BLaER1 treated with 17β-estradiol and CSF1 and Interleukin-3, amounts not matched to agents 10 nM and 100 nM (cell line): ENCODE data around the gene NR1D2.

ENCODE experiments used
- H3K27ac ChIP-seq, 11 experiments: shearing (Covaris generic); formaldehyde crosslinking; 2 replicates each; pipeline ENCODE4 v1.8.1; 2022
- H3K27me3 ChIP-seq, 11 experiments: shearing (Covaris generic); formaldehyde crosslinking; 2 replicates each; pipeline ENCODE4 v1.8.1; 2022
- H3K36me3 ChIP-seq, 11 experiments: shearing (Covaris generic); formaldehyde crosslinking; 2 replicates each; pipeline ENCODE4 v1.8.1; 2022
- H3K4me1 ChIP-seq, 10 experiments: shearing (Covaris generic); formaldehyde crosslinking; 2 replicates each; pipeline ENCODE4 v1.8.1; 2022
- H3K4me2 ChIP-seq, 11 experiments: shearing (Covaris generic); formaldehyde crosslinking; 2 replicates each; pipeline ENCODE4 v1.8.1; 2022
- H3K4me3 ChIP-seq, 10 experiments: shearing (Covaris generic); formaldehyde crosslinking; 2 replicates each; pipeline ENCODE4 v1.8.1; 2022
- H3K9ac ChIP-seq, 11 experiments: shearing (Covaris generic); formaldehyde crosslinking; 2 replicates each; pipeline ENCODE4 v1.8.1; 2022
- H3K9me3 ChIP-seq, 11 experiments: shearing (Covaris generic); formaldehyde crosslinking; replicated peaks in 1 of 11; 2 replicates each; pipeline ENCODE4 v1.8.1; 2022
- H4K20me1 ChIP-seq, 11 experiments: shearing (Covaris generic); formaldehyde crosslinking; 2 replicates each; pipeline ENCODE4 v1.8.1; 2022
- Cebpa-rat ChIP-seq, 11 experiments: shearing (Covaris generic); IDR thresholded peaks; 2 replicates each; pipeline ENCODE4 v1.8.1; 2022

NR1D2 gene

GRCh38 chr3:23921052-23921511 lies 24.0 kb upstream of the NR1D2 start:
- Histone ChIP-seq H4K20me1 (peaks cover 38 to 59% (median 50%) of the 10 kb centered on the region in 11 experiments), H3K9ac (no peak overlapping the region), H3K4me1 (peaks cover 27 to 56% (median 50%) of the 10 kb centered on the region in 10 experiments), H3K4me2 (0 out of 22 replicates have a peak overlapping the region, but pooled peaks of 1 of the 11 experiments have one; percentile 94), H3K9me3 (no peaks in the 10 kb centered on the region), H3K36me3 (peaks cover 46 to 58% (median 50%) of the 10 kb centered on the region in 11 experiments), H3K27ac (no peak overlapping the region), H3K4me3 (no peak overlapping the region), H3K27me3 (peaks cover 0 to 7% (median 5%) of the 10 kb centered on the region in 11 experiments; a peak in 13 of 22 replicates)
- TF ChIP-seq Cebpa-rat (IDR thresholded peaks at IDR 0.05), result no peak

- Histone ChIP-seq H4K20me1 (peaks cover 24 to 45% (median 37%) of the 10 kb centered on the region in 11 experiments), H3K4me2 (peak overlapping the region in 8 of 11 experiments; percentile 4 to 82 (median 60); a peak in 17 of 22 replicates), H3K36me3 (peaks cover 35 to 46% (median 38%) of the 10 kb centered on the region in 11 experiments), H3K4me1 (peaks cover 37 to 62% (median 44%) of the 10 kb centered on the region in 10 experiments), H3K27me3 (no peaks in the 10 kb centered on the region), H3K9ac (peak overlapping the region in 1 of 11 experiments; percentile 18; a peak in 3 of 22 replicates), H3K27ac (peak overlapping the region in 4 of 11 experiments; percentile 20 to 37 (median 26); a peak in 6 of 22 replicates), H3K4me3 (no peak overlapping the region), H3K9me3 (no peaks in the 10 kb centered on the region)
- no peak for TF ChIP-seq Cebpa-rat (IDR thresholded peaks at IDR 0.05)
Observed at GRCh38 chr3:23923786-23924185, 21.3 kb upstream of the NR1D2 start.

- H3K27ac ChIP-seq, result no peak overlapping the region
- H3K27me3 ChIP-seq, result no peaks in the 10 kb centered on the region
- no peak overlapping the region for H3K9ac ChIP-seq
- H3K4me3 ChIP-seq, result no peak overlapping the region
- H3K9me3 ChIP-seq, result no peaks in the 10 kb centered on the region
- H3K4me2 ChIP-seq, result peak overlapping the region in 4 of 11 experiments; percentile 35 to 64 (median 48); a peak in 7 of 22 replicates
- H3K36me3 ChIP-seq, result peaks cover 11 to 21% (median 14%) of the 10 kb centered on the region in 11 experiments
- TF ChIP-seq Cebpa-rat (IDR thresholded peaks at IDR 0.05), result no peak
- H3K4me1 ChIP-seq, result peaks cover 23 to 38% (median 30%) of the 10 kb centered on the region in 10 experiments
- H4K20me1 ChIP-seq, result peaks cover 0 to 21% (median 13%) of the 10 kb centered on the region in 11 experiments; a peak in 16 of 22 replicates
Observed at GRCh38 chr3:23926246-23926645, 18.8 kb upstream of the NR1D2 start.

- no peak for TF ChIP-seq Cebpa-rat (IDR thresholded peaks at IDR 0.05)
- Histone ChIP-seq H3K27ac (no peak overlapping the region), H3K9ac (no peak overlapping the region), H3K27me3 (no peaks in the 10 kb centered on the region), H3K9me3 (no peaks in the 10 kb centered on the region), H3K36me3 (peaks cover 7 to 16% (median 9%) of the 10 kb centered on the region in 11 experiments; a peak in 20 of 22 replicates), H3K4me3 (no peak overlapping the region), H3K4me1 (peaks cover 24 to 42% (median 34%) of the 10 kb centered on the region in 10 experiments), H4K20me1 (peaks cover 0 to 16% (median 8%) of the 10 kb centered on the region in 11 experiments; a peak in 11 of 22 replicates), H3K4me2 (peak overlapping the region in 2 of 11 experiments; percentile 57 to 64; a peak in 3 of 22 replicates)
Observed at GRCh38 chr3:23926736-23927135, 18.4 kb upstream of the NR1D2 start.

DNA sequence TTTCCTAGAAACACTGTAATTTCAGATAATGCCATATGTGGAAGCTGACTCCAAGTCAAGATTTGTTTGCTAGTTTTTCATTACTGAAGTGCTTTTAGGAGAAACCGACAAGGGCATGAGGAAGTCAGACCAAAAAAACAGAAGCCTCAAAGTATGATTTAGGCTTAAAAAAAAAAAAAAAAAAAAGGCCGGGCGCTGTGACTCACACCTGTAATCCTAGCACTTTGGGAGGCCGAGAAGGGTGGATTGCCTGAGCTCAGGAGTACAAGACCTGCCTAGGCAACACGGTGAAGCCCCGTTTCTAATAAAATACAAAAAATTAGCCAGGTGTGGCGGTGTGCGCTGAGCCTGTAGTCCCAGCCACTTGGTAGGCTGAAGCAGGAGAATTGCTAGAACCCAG lies 16.6 kb upstream of the NR1D2 start:
- Histone ChIP-seq H3K27ac (no peak overlapping the region), H3K4me3 (no peak overlapping the region), H4K20me1 (peaks cover 0 to 3% (median 0%) of the 10 kb centered on the region in 11 experiments; a peak in 1 of 22 replicates), H3K27me3 (no peaks in the 10 kb centered on the region), H3K4me2 (peak overlapping the region in 3 of 11 experiments; percentile 36 to 71 (median 43); a peak in 5 of 22 replicates), H3K9ac (no peak overlapping the region), H3K36me3 (peaks cover 0 to 6% (median 0%) of the 10 kb centered on the region in 11 experiments; a peak in 5 of 22 replicates), H3K4me1 (peaks cover 11 to 48% (median 20%) of the 10 kb centered on the region in 10 experiments), H3K9me3 (no peaks in the 10 kb centered on the region)
- TF ChIP-seq Cebpa-rat (IDR thresholded peaks at IDR 0.05), result no peak

GRCh38 chr3:23931597-23931996 lies 13.5 kb upstream of the NR1D2 start:
- no peaks in the 10 kb centered on the region for H3K27me3 ChIP-seq
- peak overlapping the region in 7 of 11 experiments; percentile 3 to 58 (median 13); a peak in 7 of 22 replicates for H3K4me2 ChIP-seq
- peaks cover 0 to 41% (median 7%) of the 10 kb centered on the region in 10 experiments; a peak in 13 of 20 replicates for H3K4me1 ChIP-seq
- no peaks in the 10 kb centered on the region for H4K20me1 ChIP-seq
- H3K27ac ChIP-seq, result no peak overlapping the region
- no peaks in the 10 kb centered on the region for H3K36me3 ChIP-seq
- no peak overlapping the region for H3K4me3 ChIP-seq
- TF ChIP-seq Cebpa-rat (IDR thresholded peaks at IDR 0.05), result no peak
- no peak overlapping the region for H3K9ac ChIP-seq
- H3K9me3 ChIP-seq, result no peaks in the 10 kb centered on the region

DNA sequence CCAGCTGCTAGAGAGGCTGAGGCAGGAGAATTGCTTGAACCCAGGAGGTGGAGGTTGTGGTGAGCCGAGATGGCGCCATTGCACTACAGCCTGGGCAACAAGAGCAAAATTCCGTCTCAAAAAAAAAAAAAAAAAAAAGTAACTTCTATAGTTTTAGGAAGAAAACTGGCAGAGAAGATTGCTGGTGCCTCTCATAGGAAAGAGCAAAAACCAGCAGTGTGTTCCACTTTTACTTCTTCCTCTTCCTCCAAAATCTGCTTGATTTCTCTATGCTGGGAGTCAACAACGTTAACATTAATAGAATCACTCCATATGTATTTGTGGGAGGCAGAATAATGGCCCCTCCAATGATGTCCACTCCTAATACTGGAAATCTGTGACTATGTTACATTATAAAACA lies 12.5 kb upstream of the NR1D2 start:
- H3K4me2 ChIP-seq, result peak overlapping the region in 2 of 11 experiments; percentile 1 to 13; a peak in 4 of 22 replicates
- no peaks in the 10 kb centered on the region for H4K20me1 ChIP-seq
- no peak overlapping the region for H3K4me3 ChIP-seq
- no peaks in the 10 kb centered on the region for H3K9me3 ChIP-seq
- H3K36me3 ChIP-seq, result no peaks in the 10 kb centered on the region
- no peak overlapping the region for H3K9ac ChIP-seq
- TF ChIP-seq Cebpa-rat (IDR thresholded peaks at IDR 0.05), result no peak
- peaks cover 0 to 45% (median 7%) of the 10 kb centered on the region in 10 experiments; a peak in 15 of 20 replicates for H3K4me1 ChIP-seq
- H3K27ac ChIP-seq, result no peak overlapping the region
- H3K27me3 ChIP-seq, result no peaks in the 10 kb centered on the region

- H3K9me3 ChIP-seq, result peaks cover 0 to 10% (median 0%) of the 10 kb centered on the region in 11 experiments; a peak in 8 of 22 replicates
- no peaks in the 10 kb centered on the region for H4K20me1 ChIP-seq
- H3K27me3 ChIP-seq, result no peaks in the 10 kb centered on the region
- TF ChIP-seq Cebpa-rat (IDR thresholded peaks at IDR 0.05), result no peak
- H3K9ac ChIP-seq, result no peak overlapping the region
- no peaks in the 10 kb centered on the region for H3K36me3 ChIP-seq
- peaks cover 0 to 33% (median 6%) of the 10 kb centered on the region in 10 experiments; a peak in 13 of 20 replicates for H3K4me1 ChIP-seq
- no peak overlapping the region for H3K4me3 ChIP-seq
- H3K4me2 ChIP-seq, result no peak overlapping the region
- H3K27ac ChIP-seq, result no peak overlapping the region
Observed at GRCh38 chr3:23934253-23934652, 10.8 kb upstream of the NR1D2 start.

DNA sequence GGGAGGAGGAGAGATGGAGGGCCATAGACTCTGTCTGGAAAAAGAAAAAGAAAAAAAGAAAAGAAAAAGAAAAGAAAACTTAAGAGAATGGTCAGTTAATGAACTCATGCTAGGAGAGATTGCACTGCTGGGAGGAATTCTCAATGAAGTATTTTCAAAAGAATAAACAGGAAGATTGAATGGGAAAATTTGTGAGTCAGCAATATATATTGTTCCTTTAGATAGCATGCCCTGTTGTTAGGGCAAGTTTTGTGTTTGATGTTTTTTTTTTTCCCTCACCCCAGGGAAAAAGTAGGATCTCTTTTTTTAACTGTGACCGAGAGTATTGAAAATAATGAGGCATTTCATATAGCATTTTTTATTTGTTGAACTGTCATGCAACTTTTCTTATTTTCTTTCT lies 7.8 kb upstream of the NR1D2 start:
- no peak for TF ChIP-seq Cebpa-rat (IDR thresholded peaks at IDR 0.05)

More for the DNA sequence above, 7.8 kb upstream of the NR1D2 start:
- Histone ChIP-seq H3K4me3 (no peak overlapping the region), H3K27ac (no peak overlapping the region), H3K9ac (no peak overlapping the region), H3K27me3 (0 out of 22 replicates have a peak, but pooled peaks cover 0 to 4% (median 0%) of the 10 kb centered on the region in 11 experiments), H3K9me3 (peaks cover 0 to 10% (median 0%) of the 10 kb centered on the region in 11 experiments; a peak in 8 of 22 replicates), H3K4me1 (peaks cover 0 to 21% (median 0%) of the 10 kb centered on the region in 10 experiments; a peak in 10 of 20 replicates), H3K4me2 (peak overlapping the region in 7 of 11 experiments; percentile 5 to 55 (median 15); a peak in 5 of 22 replicates), H3K36me3 (no peaks in the 10 kb centered on the region), H4K20me1 (no peaks in the 10 kb centered on the region)
